ENCODE measurements around the gene FAM171A1.

GRCh38 chr10:15202639-15203038 is 168.4 kb downstream of the FAM171A1 start:
- TF ChIP-seq MYC (IDR thresholded peaks at IDR 0.05; ENCODE audit: low read depth, low read length) (no peak), CTCF (IDR thresholded peaks at IDR 0.05; ENCODE audit: extremely low read depth in 1 of 2, insufficient read depth in 1 of 2, low read depth in 1 of 2, low read length in 2 of 2) (no peak), MAX (IDR thresholded peaks at IDR 0.05; ENCODE audit: insufficient read depth, insufficient read length) (no peak), FOS (IDR thresholded peaks at IDR 0.05; ENCODE audit: borderline replicate concordance, insufficient read depth, low read length) (no peak), EZH2 (IDR thresholded peaks at IDR 0.05; ENCODE audit: borderline replicate concordance, low read depth, low read length, severe bottlenecking) (no peak)

All from endothelial cell of umbilical vein (primary cell).